HG03469 (cell line): ENCODE data around the gene PITX1.

Source experiments
- ATAC-seq: cut with Tn5 transposase; IDR thresholded peaks from one replicate; pipeline ENCODE4 v1.9.1; 2021; ENCODE audit warnings: mild to moderate bottlenecking, moderate library complexity, moderate number of reproducible peaks; ENCODE audit not compliant: unreplicated experiment

Gene PITX1

GRCh38 chr5:135030123-135030955 lies 3.7 kb downstream of the PITX1 start:
- ATAC-seq, result no peak

DNA sequence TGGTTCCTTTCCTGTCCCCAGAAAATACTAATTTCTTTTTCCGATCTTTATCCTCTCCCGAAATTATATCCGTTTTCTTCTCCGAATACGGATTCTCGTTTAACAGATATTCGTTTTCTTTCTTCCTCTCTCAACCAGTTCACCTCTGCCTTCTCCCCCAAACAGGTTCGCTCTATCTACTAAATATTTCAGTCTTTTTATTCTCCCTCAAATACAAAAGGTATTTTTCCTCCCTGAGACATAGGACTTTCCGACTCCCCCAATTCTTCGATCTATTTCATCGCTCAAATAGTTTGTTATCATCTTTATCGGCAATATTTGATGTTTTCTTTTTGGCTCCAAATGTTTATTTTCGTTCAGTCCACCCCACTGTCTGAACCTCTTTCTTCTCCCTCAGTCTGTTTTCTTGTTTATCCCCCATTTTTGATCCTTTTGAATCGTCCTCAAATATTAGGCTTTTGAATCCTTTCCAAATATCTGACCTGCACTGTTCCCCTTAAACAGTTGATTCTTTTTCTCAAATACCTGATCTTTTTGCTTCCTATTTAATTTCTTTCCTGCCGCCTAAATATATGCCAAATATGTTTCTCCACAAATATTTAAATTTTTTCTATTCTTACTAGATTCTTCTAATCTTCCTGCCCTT lies 4.4 kb downstream of the PITX1 start:
- no peak for ATAC-seq

DNA sequence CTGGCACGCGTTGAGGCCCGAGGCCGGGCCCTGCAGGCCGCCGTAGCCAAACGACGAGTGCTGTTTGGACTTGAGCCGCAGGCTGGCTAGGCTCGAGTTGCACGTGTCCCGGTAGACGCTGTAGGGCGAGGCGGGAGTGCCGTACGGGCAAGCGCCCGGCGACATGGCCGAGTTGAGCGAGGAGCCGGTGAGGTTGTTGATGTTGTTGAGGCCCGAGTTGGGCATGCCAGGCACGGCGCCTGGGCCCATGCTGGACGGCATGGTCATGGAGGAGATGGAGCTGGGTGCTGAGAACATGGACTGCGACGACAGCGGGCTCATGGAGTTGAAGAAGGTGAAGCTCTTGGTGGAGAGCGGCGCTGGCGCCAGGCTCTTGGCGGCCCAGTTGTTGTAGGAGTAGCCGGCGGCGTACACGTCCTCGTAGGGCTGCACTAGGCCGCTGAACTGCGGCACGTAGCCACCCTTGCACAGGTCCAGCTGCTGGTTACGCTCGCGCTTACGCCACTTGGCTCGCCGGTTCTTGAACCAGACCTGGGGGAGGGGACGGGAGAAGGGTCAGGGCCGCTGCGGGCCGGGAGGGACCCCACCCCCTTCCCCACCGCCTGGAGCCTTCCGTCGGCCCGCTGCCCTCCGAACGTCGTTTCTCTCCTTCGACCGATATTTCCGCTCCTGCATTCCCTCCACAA lies 5.1 kb downstream of the PITX1 start:
- no peak for ATAC-seq

DNA sequence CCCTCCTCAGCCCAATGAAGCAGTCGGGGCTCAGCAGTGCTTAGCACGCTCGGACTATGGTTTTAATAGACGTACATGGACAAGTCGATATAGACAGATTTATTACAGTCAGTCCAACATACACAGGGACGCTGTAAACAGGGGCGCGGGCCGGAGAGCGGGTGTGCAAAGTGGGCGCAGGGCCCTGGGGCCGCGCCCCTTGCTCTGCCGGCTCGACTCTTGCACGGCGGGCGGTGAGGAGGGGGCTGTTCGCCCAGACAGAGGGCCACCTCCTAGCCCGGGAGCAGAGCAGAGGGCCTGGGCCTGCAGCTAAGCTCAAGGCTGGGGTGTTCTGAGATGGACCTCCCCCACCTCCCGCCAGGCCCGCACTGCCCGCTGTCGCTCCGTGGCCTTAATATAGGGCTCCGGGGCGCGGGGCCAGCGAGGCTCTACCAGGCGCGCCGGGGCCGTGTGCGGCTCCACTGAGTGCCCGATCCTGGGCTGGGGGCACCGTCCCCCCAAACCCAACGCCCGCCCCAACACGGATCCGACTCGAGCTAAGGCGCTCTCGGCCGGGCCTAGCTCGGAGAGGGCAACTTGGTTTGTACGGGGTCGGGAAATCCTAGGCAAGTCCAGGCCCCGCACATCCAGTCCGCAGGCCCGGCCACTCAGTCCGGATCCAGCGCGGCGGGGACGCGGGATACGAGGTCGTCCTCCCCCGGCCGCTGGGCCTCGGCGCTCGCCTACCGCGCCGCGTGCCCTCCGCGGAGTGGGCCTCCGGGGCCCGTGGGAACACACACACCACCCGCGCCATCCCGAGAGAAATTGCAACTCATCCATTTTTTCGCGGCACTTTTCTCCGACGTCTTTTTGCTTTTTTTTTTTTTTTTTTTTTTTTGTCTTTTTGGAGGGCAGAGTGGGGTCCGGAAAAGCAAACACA lies 6.1 kb downstream of the PITX1 start:
- no peak for ATAC-seq

DNA sequence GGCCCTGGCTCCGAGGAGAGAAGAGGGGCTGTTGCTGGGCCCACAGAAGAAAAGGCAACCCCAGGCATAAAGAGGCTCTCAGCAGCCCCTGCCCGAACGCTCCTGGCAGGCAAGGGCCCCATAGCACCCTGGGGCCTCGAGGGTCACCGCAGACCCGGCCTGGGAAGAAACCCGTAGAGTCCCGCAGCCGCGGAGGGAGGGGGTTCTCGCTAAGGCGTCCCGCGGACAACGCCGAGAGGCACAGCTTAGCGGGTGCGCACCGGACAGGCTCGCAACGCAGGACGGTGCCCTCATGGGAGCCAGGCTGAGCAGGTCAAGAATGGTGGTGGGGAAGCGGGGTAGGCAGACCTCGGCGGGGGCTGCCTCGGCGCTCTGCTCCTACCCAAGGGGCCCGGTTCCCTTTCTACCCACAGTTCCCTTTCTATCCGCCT lies 6.7 kb downstream of the PITX1 start:
- no peak for ATAC-seq

GRCh38 chr5:135026645-135027265 lies 7.3 kb downstream of the PITX1 start:
- ATAC-seq, result no peak

- no peak for ATAC-seq
These were observed 8.0 kb downstream of the PITX1 start for GRCh38 chr5:135025730-135026644.

GRCh38 chr5:135024956-135025729 lies 8.9 kb downstream of the PITX1 start:
- no peak for ATAC-seq

- ATAC-seq, result no peak
These were observed 13.7 kb downstream of the PITX1 start for GRCh38 chr5:135020111-135020895.

- ATAC-seq, result no peak
These were observed 14.7 kb downstream of the PITX1 start for GRCh38 chr5:135019314-135019713.

DNA sequence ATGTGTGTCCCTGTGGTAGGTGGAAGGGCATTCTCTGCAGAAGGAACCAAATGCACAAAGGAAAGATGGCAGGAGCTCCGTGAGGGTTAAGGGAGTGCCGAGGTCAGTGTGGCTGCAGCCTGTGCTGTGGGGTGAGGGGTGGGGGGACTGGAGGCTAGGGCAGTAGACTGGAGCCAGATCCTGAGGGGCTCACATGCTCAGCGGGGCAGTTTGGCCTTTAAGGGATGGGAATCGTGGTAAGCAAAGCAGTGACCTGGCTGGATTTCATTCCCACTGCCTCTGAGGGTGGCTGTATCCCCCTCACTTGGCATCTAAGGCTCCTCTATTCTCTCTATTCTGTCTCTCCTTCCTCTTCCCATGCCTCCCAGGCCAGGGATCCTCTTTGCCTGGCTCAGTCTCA lies 15.6 kb downstream of the PITX1 start:
- no peak for ATAC-seq

DNA sequence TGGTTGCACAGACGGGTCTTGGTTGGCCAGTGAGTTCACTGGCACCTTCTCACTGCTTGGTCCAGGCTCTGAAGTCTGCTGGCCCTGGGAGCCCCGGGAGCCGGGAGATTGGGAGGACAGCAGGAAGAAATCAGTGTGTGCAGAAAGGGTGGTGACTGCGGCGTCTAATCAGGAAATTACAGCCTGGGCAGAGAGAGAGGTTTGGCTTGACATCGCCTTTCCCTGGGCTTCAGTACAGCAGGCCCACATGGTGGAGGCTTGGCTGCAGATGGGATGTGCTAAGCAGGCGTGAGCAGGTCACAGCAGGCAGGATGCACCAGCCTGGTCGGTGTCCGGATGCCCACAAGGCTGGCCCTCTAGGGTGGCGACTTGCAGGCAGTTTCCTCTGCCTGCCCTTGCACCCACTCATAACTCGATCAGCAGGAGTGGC lies 17.2 kb downstream of the PITX1 start:
- ATAC-seq, result no peak

GRCh38 chr5:135015942-135016341 lies 18.1 kb downstream of the PITX1 start:
- ATAC-seq, result no peak

DNA sequence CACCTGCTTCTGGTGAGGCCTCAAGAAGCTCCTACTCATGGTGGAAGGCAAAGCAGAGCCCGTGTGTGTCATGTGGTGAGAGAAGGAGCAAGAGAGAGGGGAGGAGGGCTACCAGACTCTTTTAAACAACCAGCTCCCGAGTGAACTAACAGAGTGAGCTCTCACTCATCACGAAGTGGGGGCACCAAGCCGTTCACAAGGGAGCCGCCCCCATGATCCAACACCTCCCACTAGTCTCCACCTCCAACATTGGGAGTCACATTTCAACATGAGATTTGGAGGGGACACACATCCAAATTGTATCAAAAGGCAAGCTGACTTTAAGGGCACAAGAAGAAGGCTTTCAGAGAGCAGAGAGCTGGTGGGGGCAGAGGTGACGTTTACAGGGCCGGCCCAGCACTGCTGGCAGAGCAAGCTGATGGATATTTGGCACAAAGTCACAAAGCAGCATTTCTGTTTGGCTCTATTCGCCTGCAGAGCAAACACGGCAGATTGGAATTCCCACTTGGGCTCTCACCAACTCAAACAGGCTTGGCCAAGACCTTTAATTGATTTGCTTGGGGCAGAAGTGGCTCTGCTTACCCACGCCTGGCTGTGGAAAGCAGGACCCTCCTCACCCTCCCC lies 20.0 kb downstream of the PITX1 start:
- ATAC-seq, result no peak

DNA sequence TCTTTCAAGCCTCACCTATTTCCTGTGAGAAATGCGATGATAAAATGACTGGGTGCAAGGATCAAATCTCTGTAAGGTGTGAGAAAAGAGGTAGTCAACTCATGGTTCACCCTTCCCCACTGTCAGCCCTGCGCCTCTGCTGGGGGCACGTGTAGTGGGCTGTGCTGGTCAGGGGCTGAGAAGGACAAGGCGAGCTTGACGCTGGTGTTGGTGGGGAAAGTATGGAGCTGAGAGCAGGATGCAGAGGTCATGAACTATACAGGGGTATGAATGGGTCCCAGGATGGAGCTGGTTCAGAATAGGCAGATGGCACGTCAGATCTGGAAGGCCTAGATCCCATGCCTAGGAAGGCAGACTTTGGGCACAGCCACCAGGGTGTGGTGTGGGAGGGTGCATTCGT lies 20.6 kb downstream of the PITX1 start:
- ATAC-seq, result no peak

DNA sequence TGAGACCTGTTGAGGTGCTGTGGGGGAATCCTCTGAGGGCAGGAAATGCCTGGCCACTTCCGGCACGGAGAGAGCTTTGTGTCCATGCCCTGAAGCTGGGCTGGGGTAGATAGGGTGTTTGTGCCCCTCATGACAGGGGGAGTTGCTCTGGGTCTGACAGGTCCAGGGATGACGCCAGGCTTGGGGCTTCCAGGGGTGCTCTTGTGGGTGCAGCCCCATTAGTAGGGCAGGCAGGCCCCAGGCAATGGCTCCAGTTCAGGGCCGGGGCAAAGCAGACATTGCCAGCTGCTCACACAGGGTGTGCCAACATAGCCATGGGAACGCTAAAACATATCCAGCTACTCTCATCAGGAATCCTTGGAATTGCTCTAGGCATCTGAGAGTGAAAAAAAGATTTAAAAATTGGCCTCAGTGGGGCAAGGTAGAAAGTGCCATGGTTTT lies 21.1 kb downstream of the PITX1 start:
- no peak for ATAC-seq

DNA sequence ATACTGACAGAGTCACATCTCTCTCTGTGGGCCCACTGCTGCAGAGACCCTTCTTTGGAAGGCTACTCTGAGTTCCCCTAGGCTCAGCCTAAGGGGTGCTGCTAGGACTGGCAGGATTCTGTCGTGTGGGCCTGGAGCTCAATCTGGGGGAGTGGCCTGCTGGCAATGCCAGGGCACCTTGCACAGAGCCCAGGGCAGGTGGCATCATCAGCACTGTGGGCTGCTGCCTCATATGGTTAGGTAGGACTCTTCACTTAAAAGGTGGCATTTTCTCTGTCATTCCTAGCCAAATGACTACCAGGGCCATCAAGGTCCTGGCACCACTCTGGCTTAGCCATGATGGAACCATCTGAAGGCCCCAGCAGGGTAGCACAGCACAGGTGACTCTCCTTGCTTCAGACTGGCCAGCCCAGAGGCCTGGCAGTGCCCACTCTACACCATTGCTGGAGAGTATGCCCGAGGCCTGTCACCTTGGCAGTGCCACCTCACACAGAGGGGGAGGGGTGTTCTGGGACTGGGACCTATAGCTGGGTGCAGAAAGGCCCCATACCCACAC lies 21.9 kb downstream of the PITX1 start:
- no peak for ATAC-seq
